HG02943 (cell line): ENCODE data around the gene STRADA.

ENCODE experiments used
- ATAC-seq: cut with Tn5 transposase; IDR thresholded peaks from one replicate; pipeline ENCODE4 v1.9.1; 2021; ENCODE audit warnings: mild to moderate bottlenecking, low read depth, moderate library complexity; ENCODE audit not compliant: unreplicated experiment

STRADA gene

GRCh38 chr17:63741408-63742173 lies at the start of gene STRADA:
TSS of gene STRADA (minus strand) at chr17:63741799. CDS start at chr17:63728369, 13,430 bp downstream.
- peak; percentile 77 for ATAC-seq

GRCh38 chr17:63790057-63790456 lies 48.5 kb upstream of the STRADA start:
- ATAC-seq, result no peak

DNA sequence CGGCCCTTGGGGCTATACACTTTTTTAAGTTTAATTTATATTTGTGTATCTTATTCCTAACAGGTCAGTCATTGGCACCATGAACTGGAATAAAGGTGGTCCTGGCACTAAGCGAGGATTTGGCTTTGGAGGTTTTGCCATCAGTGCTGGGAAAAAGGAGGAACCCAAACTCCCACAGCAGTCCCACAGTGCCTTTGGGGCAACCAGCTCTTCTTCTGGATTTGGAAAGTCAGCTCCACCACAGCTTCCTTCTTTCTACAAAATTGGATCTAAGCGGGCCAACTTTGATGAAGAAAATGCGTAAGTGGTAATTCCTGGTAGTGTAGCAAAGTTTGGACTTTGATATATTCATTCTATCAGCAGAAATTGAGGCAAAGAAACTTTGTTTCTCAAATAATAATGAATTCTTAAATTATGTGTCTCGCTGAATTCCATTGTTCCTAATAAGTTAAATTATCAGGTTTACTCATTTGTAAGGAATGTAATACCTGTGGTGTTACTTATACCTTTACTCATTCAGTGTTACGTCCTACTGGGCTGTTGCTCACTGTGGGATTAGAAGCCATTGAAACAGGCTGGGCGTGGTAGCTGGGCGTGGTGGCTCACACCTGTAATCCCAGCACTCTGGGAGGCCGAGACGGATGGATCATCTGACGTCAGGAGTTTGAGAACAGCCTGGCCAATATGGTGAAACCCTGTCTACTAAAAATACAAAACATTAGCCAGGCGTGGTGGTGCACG lies 45.5 kb upstream of the STRADA start:
- no peak for ATAC-seq

GRCh38 chr17:63786117-63786516 lies 44.5 kb upstream of the STRADA start:
- no peak for ATAC-seq

GRCh38 chr17:63785556-63785955 lies 44.0 kb upstream of the STRADA start:
- no peak for ATAC-seq

GRCh38 chr17:63783522-63783921 lies 41.9 kb upstream of the STRADA start:
- ATAC-seq, result no peak

DNA sequence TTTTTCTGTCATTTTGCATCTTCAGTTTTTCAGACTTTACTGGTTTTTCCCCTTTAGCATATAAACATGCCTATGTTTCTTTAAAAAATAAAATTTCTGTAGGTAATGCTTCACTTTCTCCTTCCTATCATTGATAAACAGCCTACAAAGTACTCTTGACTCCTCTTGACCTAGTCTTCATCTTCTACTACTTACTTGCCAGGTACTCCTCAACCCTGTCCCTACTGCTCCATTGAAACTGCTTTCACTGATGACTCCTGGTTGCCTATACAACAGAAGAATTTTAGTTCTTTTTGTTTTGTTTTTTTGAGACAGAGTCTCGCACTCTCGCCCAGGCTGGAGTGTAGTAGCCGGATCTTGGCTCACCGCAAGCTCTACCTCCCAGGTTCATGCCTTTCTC lies 39.3 kb upstream of the STRADA start:
- no peak for ATAC-seq

GRCh38 chr17:63780507-63780906 lies 38.9 kb upstream of the STRADA start:
- ATAC-seq, result no peak

- ATAC-seq, result no peak
Observed at GRCh38 chr17:63775420-63775819, 33.8 kb upstream of the STRADA start.

DNA sequence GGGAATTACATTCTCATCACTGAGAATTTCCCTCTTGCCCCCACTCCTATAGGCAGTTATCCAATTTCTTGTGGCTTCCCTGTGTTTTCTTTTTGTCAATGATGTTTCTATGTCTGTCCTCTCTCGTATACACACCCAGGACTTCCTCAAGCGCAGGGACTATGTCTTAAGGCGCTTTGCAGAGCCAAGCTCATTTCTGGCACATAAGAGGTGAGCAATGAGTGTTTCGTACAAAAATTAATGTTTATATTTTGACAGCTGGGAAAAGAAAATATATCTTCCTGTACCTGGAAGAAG lies 33.3 kb upstream of the STRADA start:
- ATAC-seq, result no peak

GRCh38 chr17:63774141-63774968 lies 32.8 kb upstream of the STRADA start, which contains the start of gene DDX42:
TSS of gene DDX42 (plus strand) at chr17:63774170. CDS start at chr17:63787050, 12,880 bp downstream.
- no peak for ATAC-seq

GRCh38 chr17:63773272-63774140 lies 31.9 kb upstream of the STRADA start, which contains the start of gene CCDC47:
TSS of gene CCDC47 (minus strand) at chr17:63773597. CDS start at chr17:63766175, 7,422 bp downstream.
- peak; percentile 74 for ATAC-seq

DNA sequence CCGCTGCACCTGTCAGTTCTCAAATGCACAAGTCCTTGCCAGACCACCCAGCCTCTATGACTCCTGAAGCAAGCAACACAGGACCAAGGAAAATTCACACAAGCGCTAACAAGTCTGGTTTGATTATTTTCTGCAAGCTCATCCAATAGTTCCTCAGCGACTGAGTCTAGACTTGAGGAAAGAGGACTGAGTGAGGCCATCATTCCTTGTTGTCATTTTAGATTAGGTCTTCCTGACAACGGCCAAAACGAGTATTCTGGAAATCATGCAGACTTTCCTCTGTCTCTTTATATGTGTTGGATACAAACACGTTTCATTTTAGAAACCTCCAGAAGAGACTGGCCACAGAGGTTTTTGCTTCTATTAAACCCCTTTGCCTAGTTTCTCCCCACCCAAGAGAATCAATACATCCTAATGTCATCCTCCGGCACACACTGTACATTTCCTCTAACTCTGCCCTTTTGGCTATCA lies 31.2 kb upstream of the STRADA start:
- no peak for ATAC-seq

DNA sequence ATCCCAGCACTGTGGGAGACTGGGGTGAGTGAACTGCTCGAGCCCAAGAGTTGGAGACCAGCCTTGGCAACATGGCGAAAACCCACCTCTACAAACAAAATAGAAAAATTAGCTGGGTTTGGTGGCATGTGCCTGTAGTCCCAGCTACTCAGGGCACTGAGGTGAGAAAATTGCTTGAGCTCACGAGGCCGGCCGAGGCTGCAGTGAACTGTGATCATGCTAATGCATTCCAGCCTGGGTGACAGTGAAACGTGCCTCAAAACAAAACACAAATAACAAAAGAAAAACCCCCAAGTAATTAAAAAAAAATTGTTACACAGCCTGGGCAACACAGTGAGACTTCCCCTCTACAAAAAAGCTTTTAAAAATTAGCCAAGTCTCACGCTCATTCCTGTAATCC lies 26.8 kb upstream of the STRADA start:
- no peak for ATAC-seq

DNA sequence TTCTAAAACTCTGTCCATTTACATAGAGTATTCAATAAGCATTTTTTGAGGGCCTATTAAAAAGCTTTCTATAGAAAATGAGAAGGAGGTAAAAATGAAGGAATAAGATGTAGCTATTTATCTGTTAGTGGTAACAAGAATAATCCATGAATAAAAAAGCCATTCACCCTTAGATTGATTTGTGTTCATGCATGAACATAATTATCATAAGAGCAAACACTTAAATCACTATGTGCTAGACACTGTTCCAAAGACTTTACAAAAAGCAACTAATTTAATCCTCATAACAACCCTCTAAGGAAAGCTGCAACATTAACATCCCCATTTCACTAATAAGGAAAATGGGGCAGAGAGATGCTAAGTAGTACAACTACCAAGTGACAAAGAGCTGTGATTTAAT lies 25.2 kb upstream of the STRADA start:
- ATAC-seq, result no peak

- no peak for ATAC-seq
Observed at GRCh38 chr17:63764716-63765115, 23.1 kb upstream of the STRADA start.

- no peak for ATAC-seq
Observed at GRCh38 chr17:63762161-63763078, 20.8 kb upstream of the STRADA start.

GRCh38 chr17:63760771-63761539 lies 19.4 kb upstream of the STRADA start:
- ATAC-seq, result no peak
